ENCODE data around the gene IL12B. TPM values are rescaled to one million over a fixed set of nuclear protein-coding genes. Genes with fewer than 3 reads are reported as not detected.

The IL12B gene
- total RNA-seq, 3 donors from 2014 or later: not detected

GRCh38 chr5:159342840-159343239, 12.6 kb upstream of the IL12B start:
- no peaks in the 10 kb centered on the region for H3K4me1 ChIP-seq
- TF ChIP-seq POLR2A (IDR thresholded peaks at IDR 0.05): no peak
- TF ChIP-seq CTCF (IDR thresholded peaks at IDR 0.05): no peak
- TF ChIP-seq POLR2AphosphoS5 (IDR thresholded peaks at IDR 0.05): no peak
- intact Hi-C loops (cut with DNase I; ENCODE audit: low total_unique reads): no loop called here
- DNase-seq (ENCODE audit: low spot score in 2 of 2): no peak
- H3K36me3 ChIP-seq: no peaks in the 10 kb centered on the region
- peaks cover 7 to 17% of the 10 kb centered on the region in 2 donors for H3K9me3 ChIP-seq
- no peak overlapping the region for H3K27ac ChIP-seq
- H3K27me3 ChIP-seq: peaks cover 0 to 11% of the 10 kb centered on the region in 2 donors
- no peak overlapping the region for H3K4me3 ChIP-seq

DNA sequence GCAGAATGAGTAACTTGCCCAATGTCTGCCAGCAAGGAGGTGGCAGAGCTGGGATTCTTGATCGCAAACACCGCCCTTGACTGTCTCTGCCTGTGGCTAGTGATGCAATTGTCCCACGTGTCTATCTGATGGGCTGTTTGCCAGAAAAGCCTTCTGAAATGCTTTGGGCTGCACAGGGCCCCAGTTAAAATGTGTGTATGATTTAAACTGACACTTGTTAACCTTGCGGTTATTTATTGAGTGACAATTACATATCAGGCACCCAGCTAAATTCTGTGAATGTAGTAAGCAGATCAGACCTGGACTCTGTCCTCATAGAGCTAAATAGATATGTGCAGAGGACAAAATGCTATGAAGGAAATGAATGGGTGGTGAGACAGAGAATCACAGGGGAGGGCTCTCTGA, 11.6 kb upstream of the IL12B start:
- H3K27ac ChIP-seq: no peak overlapping the region
- TF ChIP-seq CTCF (IDR thresholded peaks at IDR 0.05) (no peak), POLR2A (IDR thresholded peaks at IDR 0.05) (no peak), POLR2AphosphoS5 (IDR thresholded peaks at IDR 0.05) (peak in 2 of 3 donors; percentile 40 to 55)
- intact Hi-C loops (cut with DNase I; ENCODE audit: low total_unique reads): no loop called here

DNA sequence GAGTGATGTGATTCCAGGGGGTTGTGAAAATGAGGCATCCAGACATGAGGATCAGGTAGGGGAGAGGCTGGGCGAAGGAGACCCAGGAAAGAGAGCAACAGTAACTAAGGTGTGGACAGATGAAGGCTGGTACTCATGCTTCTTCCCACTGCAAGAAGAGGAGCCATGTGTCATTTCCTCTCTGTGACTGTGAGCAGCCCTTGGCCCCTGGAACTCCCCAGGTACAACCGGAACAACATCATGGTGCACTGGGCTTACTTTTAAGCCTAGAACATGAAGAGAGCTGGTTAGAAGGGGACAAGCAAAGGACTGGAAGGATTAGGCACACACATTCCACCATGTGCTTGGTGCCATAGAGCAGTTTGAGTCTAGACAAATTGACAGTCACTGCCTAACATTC, 10.9 kb upstream of the IL12B start:
- Histone ChIP-seq H3K27ac (no peak overlapping the region), H3K36me3 (no peaks in the 10 kb centered on the region), H3K4me3 (no peak overlapping the region), H3K4me1 (no peaks in the 10 kb centered on the region), H3K9me3 (peaks cover 7 to 17% of the 10 kb centered on the region in 2 donors), H3K27me3 (peaks cover 0 to 9% of the 10 kb centered on the region in 2 donors)
- TF ChIP-seq POLR2A (IDR thresholded peaks at IDR 0.05) (no peak), CTCF (IDR thresholded peaks at IDR 0.05) (no peak), POLR2AphosphoS5 (IDR thresholded peaks at IDR 0.05) (no peak)
- intact Hi-C loops (cut with DNase I; ENCODE audit: low total_unique reads): no loop called here
- DNase-seq (ENCODE audit: low spot score in 2 of 2): no peak

More for the DNA sequence above, 11.6 kb upstream of the IL12B start:
- DNase-seq (ENCODE audit: low spot score in 2 of 2): peak; percentile 60 to 72
- Histone ChIP-seq H3K4me3 (no peak overlapping the region), H3K9me3 (peaks cover 7 to 17% of the 10 kb centered on the region in 2 donors), H3K36me3 (no peaks in the 10 kb centered on the region), H3K4me1 (no peaks in the 10 kb centered on the region), H3K27me3 (peaks cover 0 to 9% of the 10 kb centered on the region in 2 donors)

DNA sequence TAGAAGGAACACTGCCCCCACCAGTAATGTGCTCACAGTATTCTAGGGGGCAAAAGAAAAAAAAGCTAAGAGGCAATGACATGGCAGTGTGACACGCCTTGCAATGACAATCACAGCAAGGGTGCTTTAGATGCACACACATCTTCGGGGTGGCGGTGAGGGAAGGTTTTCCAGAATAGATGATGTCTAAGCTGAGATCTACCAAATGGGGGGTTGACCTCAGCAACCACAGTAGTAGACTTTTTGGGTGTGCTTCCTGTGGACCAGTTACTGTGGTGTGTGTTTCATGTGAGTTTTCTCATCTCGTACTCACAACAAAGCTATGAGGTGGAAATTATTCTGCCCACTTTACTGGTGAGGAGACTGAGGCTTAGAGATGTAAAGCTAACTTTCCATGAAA, 10.2 kb upstream of the IL12B start:
- intact Hi-C loops (cut with DNase I; ENCODE audit: low total_unique reads): no loop called here
- H3K27ac ChIP-seq: no peak overlapping the region
- H3K27me3 ChIP-seq: peaks cover 0 to 4% of the 10 kb centered on the region in 2 donors
- H3K36me3 ChIP-seq: no peaks in the 10 kb centered on the region
- TF ChIP-seq POLR2AphosphoS5 (IDR thresholded peaks at IDR 0.05): no peak
- TF ChIP-seq POLR2A (IDR thresholded peaks at IDR 0.05): no peak
- TF ChIP-seq CTCF (IDR thresholded peaks at IDR 0.05): no peak
- no peaks in the 10 kb centered on the region for H3K4me1 ChIP-seq
- H3K4me3 ChIP-seq: no peak overlapping the region
- H3K9me3 ChIP-seq: peaks cover 7 to 17% of the 10 kb centered on the region in 2 donors
- no peak for DNase-seq (ENCODE audit: low spot score in 2 of 2)

GRCh38 chr5:159339460-159339859, 9.2 kb upstream of the IL12B start:
- TF ChIP-seq POLR2A (IDR thresholded peaks at IDR 0.05) (no peak), CTCF (IDR thresholded peaks at IDR 0.05) (no peak), POLR2AphosphoS5 (IDR thresholded peaks at IDR 0.05) (no peak)
- intact Hi-C loops (cut with DNase I; ENCODE audit: low total_unique reads): no loop called here
- no peaks in the 10 kb centered on the region for H3K36me3 ChIP-seq

More at GRCh38 chr5:159339460-159339859, 9.2 kb upstream of the IL12B start:
- Histone ChIP-seq H3K27me3 (no peaks in the 10 kb centered on the region), H3K4me3 (no peak overlapping the region), H3K4me1 (no peaks in the 10 kb centered on the region), H3K9me3 (peaks cover 5 to 7% of the 10 kb centered on the region in 2 donors), H3K27ac (no peak overlapping the region)
- no peak for DNase-seq (ENCODE audit: low spot score in 2 of 2)

Data from breast epithelium (tissue), 4 donors.